SW 1271 (cell line): Measurements from ENCODE around the gene C1QTNF6.

Experiments
- DNase-seq, 2 experiments: peaks; one replicate each; lab custom pipeline; 2025; lab: John Stamatoyannopoulos, UW

Gene C1QTNF6

GRCh38 chr22:37162221-37163095, 25.6 kb downstream of the C1QTNF6 start:
- DNase-seq = no peak

GRCh38 chr22:37161443-37161842, 26.6 kb downstream of the C1QTNF6 start:
- DNase-seq = no peak

DNA sequence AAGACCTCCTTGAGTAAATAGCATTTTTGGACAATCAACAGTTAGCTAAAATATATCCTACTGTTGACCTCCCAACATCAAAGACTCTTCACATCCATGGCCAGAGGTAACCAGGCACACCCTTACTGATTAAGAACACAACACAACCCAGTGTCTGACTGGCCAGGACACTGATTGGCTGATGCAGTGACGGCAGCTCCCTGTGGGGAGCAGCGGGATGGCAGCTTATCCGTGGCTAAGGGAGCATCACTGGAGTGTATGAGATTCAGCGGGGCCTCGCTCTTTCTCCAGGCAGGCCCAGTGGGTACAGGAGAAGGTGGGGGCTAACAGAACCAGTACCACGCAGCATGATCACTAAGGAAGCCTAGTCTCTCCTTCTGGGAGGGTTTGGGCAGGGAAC, 28.0 kb downstream of the C1QTNF6 start:
- DNase-seq = no peak

DNA sequence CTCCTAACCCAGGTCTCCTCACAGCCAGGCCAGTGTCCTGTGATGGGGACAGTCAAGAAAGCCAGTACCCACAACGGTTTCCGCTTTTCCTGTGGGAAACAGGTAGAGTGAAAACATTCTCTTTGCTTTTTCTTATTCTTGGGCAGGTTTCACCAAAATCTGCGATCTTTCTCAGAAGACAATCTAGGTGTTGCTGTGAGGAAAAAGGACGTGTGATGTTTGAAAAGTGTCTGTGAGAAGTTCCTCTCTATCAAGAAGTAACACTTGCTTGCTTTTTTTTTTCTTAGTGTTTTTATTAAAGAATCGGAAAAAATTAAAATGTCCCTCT, 29.1 kb downstream of the C1QTNF6 start:
- DNase-seq = no peak

GRCh38 chr22:37157516-37158285, 30.3 kb downstream of the C1QTNF6 start:
- no peak for DNase-seq

- DNase-seq = no peak
Measured at GRCh38 chr22:37156686-37157435, 31.2 kb downstream of the C1QTNF6 start.

DNA sequence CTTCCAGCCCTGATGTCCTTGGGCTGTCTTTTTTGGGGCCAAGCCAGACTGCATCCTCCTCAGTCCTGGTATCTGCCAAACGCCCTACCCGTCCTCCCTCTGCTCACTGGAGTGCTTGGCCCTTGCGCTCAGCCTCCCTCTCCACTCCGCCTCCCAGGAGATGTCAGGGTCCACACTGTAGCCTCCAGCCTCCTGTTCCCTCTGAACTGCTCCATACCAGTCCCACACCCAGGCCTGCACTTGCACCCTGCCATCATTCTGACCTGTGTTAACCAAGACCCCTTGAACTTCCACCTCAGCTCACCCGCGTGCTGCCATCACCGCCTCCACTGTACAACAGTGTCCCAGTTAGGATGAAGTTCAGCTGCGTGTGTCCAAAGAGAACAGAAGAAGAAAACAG, 32.1 kb downstream of the C1QTNF6 start:
- no peak for DNase-seq

DNA sequence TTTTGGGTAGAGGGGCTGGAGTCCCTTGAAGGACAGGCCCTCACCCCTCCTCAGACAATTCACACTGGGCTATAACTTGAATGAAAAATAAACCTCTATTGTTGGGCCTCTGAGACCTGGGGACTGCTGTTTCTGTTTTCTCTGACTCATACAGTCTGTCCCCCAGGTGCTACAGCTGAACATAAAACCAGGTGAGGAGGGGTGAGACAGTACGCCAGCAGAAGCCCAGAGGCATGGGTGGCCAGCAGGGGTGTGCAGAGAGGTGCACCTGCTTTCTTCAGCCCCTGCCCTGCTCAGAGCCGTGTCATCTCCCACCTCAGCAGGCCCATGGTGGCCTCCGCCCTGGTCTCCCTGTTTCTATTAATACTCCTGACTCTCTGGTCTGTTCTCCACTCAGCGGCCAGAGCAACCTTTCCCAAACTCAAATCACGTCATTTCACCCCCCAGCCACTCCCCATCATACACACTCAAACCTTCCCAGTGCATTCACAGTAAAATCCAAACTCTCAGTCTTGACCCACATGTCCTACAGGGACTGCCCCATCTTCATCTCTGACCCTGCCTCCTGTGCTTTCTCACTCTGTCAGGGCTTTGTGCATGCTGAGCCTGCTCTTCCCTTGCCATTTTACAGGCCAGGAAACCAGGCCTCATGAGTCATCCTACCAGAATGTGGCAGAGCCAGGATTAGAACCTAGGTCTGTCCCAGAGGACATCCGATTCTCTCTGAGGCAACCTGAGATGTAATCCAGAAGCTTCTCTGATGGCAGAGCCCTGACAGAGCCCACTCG, 32.9 kb downstream of the C1QTNF6 start:
- DNase-seq = no peak

- DNase-seq = no peak
Measured at GRCh38 chr22:37153901-37154300, 34.1 kb downstream of the C1QTNF6 start.

- no peak for DNase-seq
Measured at GRCh38 chr22:37151401-37151800, 36.6 kb downstream of the C1QTNF6 start.

DNA sequence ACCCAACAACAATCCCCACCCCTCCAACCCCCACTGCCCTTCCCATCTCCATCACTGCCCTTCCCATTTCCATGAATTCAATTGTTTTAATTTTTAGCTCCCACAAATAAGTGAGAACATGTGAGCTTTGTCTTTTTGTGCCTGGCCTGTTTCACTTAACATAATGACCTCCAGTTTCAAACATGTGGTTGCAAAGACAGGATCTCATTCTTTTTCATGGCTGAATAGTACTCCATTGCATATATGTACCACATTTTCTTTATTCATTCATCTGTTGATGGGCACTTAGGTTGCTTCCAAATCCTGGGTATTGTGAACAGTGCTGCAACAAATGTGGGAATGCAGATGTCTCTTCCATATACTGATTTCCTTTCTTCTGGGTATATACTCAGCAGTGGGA, 37.3 kb downstream of the C1QTNF6 start:
- no peak for DNase-seq

GRCh38 chr22:37148742-37149665, 39.0 kb downstream of the C1QTNF6 start:
- DNase-seq = no peak

DNA sequence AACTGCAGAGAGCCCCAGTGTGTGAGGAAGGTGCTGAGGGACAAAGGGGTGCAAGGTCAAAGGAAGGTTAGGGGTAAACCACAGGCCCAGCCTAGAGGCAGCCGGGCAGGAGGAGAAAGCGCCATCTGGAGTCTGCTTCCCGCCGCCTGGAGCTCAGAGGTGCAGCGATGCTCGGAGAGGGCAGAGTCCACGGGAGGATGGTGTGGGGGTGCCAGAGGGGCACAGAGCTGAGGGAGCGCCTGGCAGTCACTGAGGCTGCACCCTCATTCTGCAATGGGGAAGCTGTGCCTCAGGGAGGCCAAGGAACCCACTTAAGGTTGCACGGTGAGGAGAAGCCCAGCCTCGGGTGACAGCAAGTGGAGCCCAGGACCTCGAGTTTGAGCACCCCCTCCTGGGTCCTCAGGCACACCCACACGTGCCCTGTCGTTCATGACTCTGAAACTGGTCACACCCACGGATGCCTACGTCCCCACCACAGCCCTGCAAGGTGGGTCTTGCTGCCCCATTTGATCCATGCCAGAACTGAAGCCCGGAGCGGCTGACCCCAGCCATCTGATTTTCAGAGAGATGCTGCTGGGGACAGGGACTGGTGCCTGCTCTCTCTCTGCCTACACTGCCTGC, 39.9 kb downstream of the C1QTNF6 start:
- DNase-seq = no peak

DNA sequence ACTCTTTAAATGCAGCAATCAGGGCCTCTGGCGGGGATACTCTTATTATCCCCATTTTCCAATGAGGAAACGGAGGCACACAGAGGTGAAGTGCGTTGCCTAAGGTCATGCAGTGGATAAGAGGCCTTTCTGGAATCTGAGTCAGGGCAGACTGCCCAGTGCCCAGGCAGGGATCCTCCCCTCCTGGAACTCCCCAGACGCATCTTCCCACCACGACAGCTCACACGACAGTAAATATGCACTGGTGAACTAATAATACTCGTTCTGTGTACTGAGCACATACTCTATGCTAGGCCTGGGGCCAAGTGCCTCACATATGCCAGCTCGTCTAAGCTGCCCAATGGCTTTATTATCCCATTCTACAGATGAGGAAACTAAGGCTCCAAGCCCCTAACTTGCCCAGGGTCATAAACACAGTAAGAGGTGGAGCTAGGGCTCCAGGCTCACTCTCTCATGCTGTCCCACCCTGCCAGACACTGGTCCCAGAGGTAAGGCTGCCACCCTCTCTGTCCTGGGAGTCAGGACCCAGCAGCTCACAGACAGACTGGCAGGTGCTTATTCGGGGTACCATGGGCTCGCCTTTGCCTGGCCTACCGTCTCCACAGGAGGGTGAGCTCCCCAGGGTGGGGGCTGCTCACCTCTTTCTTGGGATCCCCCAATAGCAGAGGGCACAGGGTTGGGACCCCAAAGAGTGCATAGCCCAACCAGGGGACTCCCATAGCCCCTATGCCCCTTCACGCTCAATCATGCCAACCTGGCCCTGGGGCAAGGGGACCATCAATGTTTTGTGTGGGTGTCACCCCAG, 40.7 kb downstream of the C1QTNF6 start:
- DNase-seq = no peak

GRCh38 chr22:37146507-37147180, 41.4 kb downstream of the C1QTNF6 start:
- DNase-seq = no peak

DNA sequence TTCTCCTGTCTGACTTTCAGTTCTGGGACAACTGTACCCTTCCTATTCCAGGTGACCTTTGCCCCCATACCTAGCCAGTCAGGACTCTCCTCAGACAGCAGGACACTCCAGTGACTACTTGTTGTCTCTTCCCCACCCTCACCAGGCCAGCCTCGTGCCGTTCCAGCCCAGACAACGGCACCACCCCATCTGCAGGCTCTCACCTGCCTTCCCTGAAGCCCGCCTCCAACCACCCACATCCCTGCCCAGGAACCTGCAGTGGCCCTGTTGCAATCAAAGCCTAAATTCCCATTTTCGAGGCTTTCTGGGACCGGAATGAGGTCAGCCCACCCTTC, 42.0 kb downstream of the C1QTNF6 start:
- no peak for DNase-seq

GRCh38 chr22:37145180-37146050, 42.6 kb downstream of the C1QTNF6 start:
- no peak for DNase-seq

DNA sequence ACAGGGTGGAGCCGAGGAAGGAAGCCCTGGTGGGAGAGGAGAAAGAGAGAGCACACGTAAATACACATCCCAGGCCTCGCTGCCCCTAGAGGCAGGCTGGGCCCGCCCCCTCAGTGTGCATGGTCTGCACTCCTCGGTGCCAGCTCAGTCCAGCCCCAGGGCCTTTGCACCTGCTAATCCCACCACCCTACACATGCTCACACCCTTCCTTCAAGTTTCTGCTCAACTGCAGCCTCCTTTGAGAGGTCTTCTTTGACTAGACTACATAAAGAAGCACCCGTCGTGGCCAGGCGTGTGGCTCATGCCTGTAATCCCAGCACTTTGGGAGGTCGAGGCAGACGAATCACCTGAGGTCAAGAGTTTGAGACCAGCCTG, 43.9 kb downstream of the C1QTNF6 start:
- no peak for DNase-seq
